Cardiac muscle cell (in vitro differentiated cells and primary cell): ENCODE measurements around the gene ZMYM1. TPM values are rescaled to one million over a fixed set of nuclear protein-coding genes. Genes with fewer than 3 reads are reported as not detected.
A peak's percentile ranks its signal among the peaks of the same experiment; 100 is the strongest.
"Not testable (repeated sequence)": the region's sequence is repeated elsewhere in the genome, so short reads cannot be mapped to it uniquely, and the experiment has no call there.

Experiments used
- DNase-seq, 2 donors: peaks; one replicate each; pipeline versions ENCODE4 v3.0.0 to v3.0.0-alpha.2; 2010 to 2017; ENCODE audit warnings: low read depth in 1 of 2, low spot score in 1 of 2
- H3K27ac ChIP-seq: fragments of 200-600 bp; sonication (generic); 2 replicates; pipeline ENCODE4 v1.5.1; 2016
- H3K27me3 ChIP-seq: fragments of 200-600 bp; sonication (generic); 2 replicates; pipeline ENCODE4 v1.6.0; 2016; ENCODE audit warnings: control low read depth
- H3K36me3 ChIP-seq: fragments of 200-600 bp; sonication (generic); 2 replicates; pipeline ENCODE4 v1.5.1; 2016; ENCODE audit warnings: control low read depth
- H3K4me1 ChIP-seq: fragments of 200-600 bp; sonication (generic); 2 replicates; pipeline ENCODE4 v1.8.1; 2017; ENCODE audit warnings: low read depth, mild to moderate bottlenecking, mixed run types
- H3K4me3 ChIP-seq: fragments of 200-600 bp; sonication (generic); 2 replicates; pipeline ENCODE4 v1.5.1; 2016; ENCODE audit warnings: mild to moderate bottlenecking
- H3K9me3 ChIP-seq: fragments of 200-600 bp; sonication (generic); 2 replicates; pipeline ENCODE4 v1.5.1; 2017; ENCODE audit warnings: low read depth, mild to moderate bottlenecking, control low read depth
- polyA plus RNA-seq: library from polyadenylated mRNA; unstranded; fragments of >200 nt; fragmentation: Nextera tagmentation; extraction: Ambion mirVana; gene quantifications from 2 replicates; pipeline ENCODE4 v1.2.1, GENCODE V29; 2016
- total RNA-seq: library from RNA; depleted of rRNA; stranded (reverse); fragments of >200 nt; gene quantifications from 2 replicates; pipeline ENCODE4 v1.2.3, GENCODE V29; 2016
- TF ChIP-seq, protein P1 (sequence below): IDR thresholded peaks from 2 replicates; pipeline ENCODE4 v1.5.1; 2012; ENCODE audit warnings: low read depth, mild to moderate bottlenecking, low read length

Gene ZMYM1
- total and polyA plus RNA-seq, 2 experiments from 2014 or later, result 7.5 to 12.2 TPM

DNA sequence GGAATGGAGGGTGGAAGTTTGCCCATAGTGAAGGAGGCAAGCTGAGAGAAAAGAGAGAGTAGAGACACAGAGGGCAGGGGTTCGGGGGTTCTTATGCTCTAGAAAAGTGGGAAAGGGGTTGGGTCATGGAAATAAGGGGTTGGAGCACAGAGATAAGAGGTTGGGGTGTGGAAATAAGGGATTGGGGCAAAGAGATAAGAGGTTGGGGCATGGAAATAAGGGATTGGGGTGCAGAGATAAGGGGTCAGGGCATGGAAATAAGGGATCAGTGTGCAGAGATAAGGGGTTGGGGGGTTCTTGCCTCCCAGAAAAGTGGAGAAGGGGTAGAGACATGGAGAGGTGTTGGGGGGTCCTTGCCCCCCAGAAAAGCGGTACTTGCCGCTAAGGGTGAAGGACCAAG is 57.6 kb downstream of the ZMYM1 start:
- no peaks in the 10 kb centered on the region for H3K36me3 ChIP-seq
- H3K27ac ChIP-seq, result no peak overlapping the region
- TF ChIP-seq, protein P1, sequence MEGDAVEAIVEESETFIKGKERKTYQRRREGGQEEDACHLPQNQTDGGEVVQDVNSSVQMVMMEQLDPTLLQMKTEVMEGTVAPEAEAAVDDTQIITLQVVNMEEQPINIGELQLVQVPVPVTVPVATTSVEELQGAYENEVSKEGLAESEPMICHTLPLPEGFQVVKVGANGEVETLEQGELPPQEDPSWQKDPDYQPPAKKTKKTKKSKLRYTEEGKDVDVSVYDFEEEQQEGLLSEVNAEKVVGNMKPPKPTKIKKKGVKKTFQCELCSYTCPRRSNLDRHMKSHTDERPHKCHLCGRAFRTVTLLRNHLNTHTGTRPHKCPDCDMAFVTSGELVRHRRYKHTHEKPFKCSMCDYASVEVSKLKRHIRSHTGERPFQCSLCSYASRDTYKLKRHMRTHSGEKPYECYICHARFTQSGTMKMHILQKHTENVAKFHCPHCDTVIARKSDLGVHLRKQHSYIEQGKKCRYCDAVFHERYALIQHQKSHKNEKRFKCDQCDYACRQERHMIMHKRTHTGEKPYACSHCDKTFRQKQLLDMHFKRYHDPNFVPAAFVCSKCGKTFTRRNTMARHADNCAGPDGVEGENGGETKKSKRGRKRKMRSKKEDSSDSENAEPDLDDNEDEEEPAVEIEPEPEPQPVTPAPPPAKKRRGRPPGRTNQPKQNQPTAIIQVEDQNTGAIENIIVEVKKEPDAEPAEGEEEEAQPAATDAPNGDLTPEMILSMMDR, result no peak
- no peaks in the 10 kb centered on the region for H3K27me3 ChIP-seq
- DNase-seq, result no peak
- peaks cover 8% of the 10 kb centered on the region for H3K4me1 ChIP-seq
- no peak overlapping the region for H3K4me3 ChIP-seq
- H3K9me3 ChIP-seq, result no peaks in the 10 kb centered on the region

DNA sequence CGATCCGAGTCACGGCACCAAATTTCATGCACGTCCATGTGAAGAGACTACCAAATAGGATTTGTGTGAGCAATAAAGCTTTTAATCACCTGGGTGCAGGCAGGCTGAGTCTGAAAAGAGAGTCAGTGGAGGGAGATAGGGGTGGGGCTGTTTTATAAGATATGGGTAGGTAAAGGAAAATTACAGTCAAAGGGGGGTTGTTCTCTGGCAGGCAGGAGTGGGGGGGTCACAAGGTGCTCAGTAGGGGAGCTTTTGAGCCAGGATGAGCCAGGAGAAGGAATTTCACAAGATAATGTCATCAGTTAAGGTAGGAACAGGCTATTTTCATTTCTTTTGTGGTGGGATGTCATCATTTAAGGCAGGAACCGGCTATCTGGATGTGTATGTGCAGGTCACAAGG is 58.4 kb downstream of the ZMYM1 start:
- DNase-seq, H3K9me3 ChIP-seq, H3K36me3 ChIP-seq, H3K4me3 ChIP-seq, H3K27ac ChIP-seq, H3K27me3 ChIP-seq: not testable (repeated sequence)
- H3K4me1 ChIP-seq, result peaks cover 16% of the 10 kb centered on the region

DNA sequence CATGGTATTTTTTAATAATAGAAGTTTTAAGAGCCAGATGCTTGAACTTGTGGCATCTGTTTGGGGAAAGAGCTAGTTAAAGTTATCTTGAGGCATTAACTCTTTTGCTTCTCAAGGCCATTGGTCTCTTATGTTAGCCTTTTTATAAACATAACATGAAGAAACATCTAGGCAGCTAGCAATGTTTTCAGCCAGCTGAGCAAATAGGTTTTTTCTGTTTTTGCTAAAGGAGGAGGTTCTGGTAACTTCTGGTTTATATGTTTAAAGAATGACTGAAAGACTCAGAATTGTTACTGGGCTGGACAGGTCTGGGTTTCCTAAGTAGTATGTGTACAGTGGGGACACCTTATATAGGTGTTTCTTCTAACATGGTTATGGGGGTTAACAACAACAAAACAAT is 63.1 kb downstream of the ZMYM1 start:
- H3K27me3 ChIP-seq, H3K36me3 ChIP-seq, H3K9me3 ChIP-seq, DNase-seq, H3K4me3 ChIP-seq, H3K27ac ChIP-seq: not testable (repeated sequence)
- peaks cover 54% of the 10 kb centered on the region for H3K4me1 ChIP-seq

DNA sequence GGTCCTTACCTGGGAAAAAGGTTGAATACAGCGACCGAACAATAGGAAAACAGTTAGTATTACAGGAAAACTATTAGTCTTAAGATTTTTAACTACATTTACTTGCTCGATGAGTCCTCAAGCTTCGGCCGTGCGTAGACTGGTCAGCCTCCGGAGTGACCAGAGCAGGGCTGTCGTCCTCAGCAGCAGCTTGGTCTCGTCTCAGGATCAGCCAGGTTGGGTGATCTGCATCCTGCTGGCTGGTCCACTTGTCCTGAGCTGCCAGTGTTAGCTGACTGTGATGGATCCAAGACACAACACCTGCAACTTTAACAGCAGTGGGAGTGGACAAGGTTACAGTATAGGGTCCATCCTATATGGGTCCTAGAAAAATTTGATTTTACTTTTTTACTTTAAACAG is 63.5 kb downstream of the ZMYM1 start:
- not testable (repeated sequence) for H3K27ac ChIP-seq
- H3K4me1 ChIP-seq, result peaks cover 54% of the 10 kb centered on the region

DNA sequence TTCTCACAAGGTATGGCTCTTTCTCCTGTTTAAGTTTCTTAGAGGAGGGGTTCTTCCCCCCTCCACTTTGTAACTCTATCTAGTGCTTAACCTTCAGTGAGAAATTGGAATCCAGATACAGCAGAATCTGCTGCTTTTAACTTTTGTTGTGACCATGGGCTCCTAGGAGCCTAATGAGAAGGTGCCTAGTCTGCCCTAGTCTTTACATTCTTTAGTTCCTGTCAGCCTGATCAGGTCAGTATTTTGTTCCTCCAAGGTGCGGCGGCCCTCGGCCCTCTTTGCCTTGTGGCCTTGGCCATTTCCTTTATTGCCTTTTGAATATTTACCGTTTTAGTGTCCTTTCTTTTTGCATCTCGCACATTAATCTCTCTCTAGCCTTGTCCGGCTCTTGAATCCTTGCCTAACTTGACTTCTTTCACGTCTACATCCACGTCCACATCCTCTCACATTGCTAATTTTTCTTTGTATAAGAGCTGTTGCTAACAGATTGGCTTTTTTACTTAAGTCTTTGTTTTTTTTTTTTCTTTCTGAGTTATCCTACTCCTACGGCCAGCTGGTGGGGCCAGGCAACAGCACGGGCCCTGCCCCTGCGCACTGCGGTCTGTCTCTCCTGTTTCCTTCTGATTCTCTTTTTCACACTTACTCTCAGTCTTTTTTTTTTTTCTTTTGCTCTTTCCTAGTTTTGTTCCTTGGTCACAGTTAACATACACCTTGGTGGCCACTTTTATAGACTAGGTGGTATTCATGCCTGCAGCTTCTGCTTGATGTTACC is 64.7 kb downstream of the ZMYM1 start:
- Histone ChIP-seq H3K36me3 (no peaks in the 10 kb centered on the region), H3K27me3 (no peaks in the 10 kb centered on the region), H3K9me3 (no peaks in the 10 kb centered on the region), H3K4me3 (no peak overlapping the region), H3K4me1 (peaks cover 54% of the 10 kb centered on the region), H3K27ac (no peak overlapping the region)
- TF ChIP-seq, protein P1, result no peak
- no peak for DNase-seq

More for the DNA sequence above, 63.5 kb downstream of the ZMYM1 start:
- H3K9me3 ChIP-seq, H3K4me3 ChIP-seq, H3K27me3 ChIP-seq, H3K36me3 ChIP-seq: not testable (repeated sequence)
- DNase-seq, result peak in 1 of 2 donors; percentile 8

DNA sequence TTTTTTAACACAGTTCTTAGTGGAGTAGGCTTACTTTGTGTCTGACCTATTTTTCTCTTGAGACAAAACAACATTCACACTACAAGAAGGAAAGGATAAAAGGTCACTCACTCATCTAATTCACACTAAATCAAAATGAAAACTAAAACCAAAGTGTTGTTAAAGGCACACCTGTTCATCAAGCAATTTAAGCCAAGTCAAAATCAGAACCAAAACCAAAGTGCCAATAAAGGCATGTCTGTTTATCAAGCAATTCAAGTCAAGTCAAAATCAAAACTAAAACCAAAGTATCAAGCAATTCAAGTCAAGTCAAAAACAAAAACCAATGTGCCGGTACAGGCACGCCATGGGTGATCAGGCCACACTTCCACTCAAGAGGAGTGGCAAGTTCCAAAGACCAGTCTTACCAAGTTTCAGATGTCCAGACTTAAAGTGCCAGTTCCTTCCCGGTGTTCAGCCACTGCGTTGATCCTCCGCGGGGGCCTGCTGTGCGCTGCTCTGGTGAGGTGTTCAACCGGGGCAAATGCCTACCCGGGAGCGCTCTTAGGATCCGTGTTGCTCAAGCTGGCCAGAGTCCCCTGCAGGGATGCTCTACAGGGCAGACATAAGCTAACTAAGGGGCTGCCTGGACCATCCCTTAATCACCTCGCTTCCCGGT is 66.8 kb downstream of the ZMYM1 start:
- Histone ChIP-seq H3K4me3 (peak overlapping the region; percentile 3), H3K4me1 (peaks cover 54% of the 10 kb centered on the region), H3K27ac (peak overlapping the region; percentile 58)
- DNase-seq, H3K36me3 ChIP-seq, H3K27me3 ChIP-seq, H3K9me3 ChIP-seq: not testable (repeated sequence)

GRCh38 chr1:35151220-35151619 is 72.0 kb downstream of the ZMYM1 start:
- Histone ChIP-seq H3K27ac (no peak overlapping the region), H3K4me1 (peaks cover 3% of the 10 kb centered on the region), H3K4me3 (no peak overlapping the region), H3K36me3 (no peaks in the 10 kb centered on the region), H3K9me3 (no peaks in the 10 kb centered on the region), H3K27me3 (no peaks in the 10 kb centered on the region)
- TF ChIP-seq, protein P1, result no peak
- DNase-seq, result no peak
